IMR-90 (cell line): ENCODE results near the gene CNTN5. TPM values are rescaled to one million over a fixed set of nuclear protein-coding genes. Genes with fewer than 3 reads are reported as not detected.

Experiments used
- ATAC-seq: fragments of 200-7000 bp; cut with Tn5 transposase; 2 replicates; pipeline ENCODE4 v1.9.1; 2020; ENCODE audit warnings: low read depth, mild to moderate bottlenecking, moderate library complexity
- BruUV-seq: library from RNA; stranded (reverse); fragments of 400-500 nt; replicated peaks from 2 replicates; lab custom pipeline; 2021; lab: Mats Ljungman, UMichigan
- CTCF ChIA-PET: fragments of 300-600 bp; formaldehyde crosslinking; extraction: SDS; loops from one replicate; lab custom pipeline; 2021; ENCODE audit warnings: antibody characterized with exemption; lab: Yijun Ruan, JAX
- POLR2A ChIA-PET: fragments of 300-600 bp; sonication (Branson Sonifier 250); formaldehyde crosslinking; loops from one replicate; lab custom pipeline; 2022; ENCODE audit warnings: antibody characterized with exemption; ENCODE audit not compliant: unreplicated experiment; lab: Charles Lee
- DNase-seq: peaks from one replicate; pipeline ENCODE4 v3.0.0; 2013
- H2AFZ ChIP-seq: replicated peaks from 2 replicates; pipeline ENCODE3; 2013; ENCODE audit warnings: low read length, mild to moderate bottlenecking; ENCODE audit not compliant: poor library complexity
- H2AK5ac ChIP-seq: 2 replicates; pipeline ENCODE4 v1.6.1; 2013; ENCODE audit warnings: low read depth, low read length, inconsistent platforms
- H2AK9ac ChIP-seq: replicated peaks from 2 replicates; pipeline ENCODE3; 2013; ENCODE audit warnings: mild to moderate bottlenecking, low read depth, low read length, moderate library complexity; ENCODE audit not compliant: poor library complexity
- H2BK120ac ChIP-seq: 2 replicates; pipeline ENCODE4 v1.6.1; 2013; ENCODE audit warnings: low read depth, low read length, inconsistent platforms
- H2BK15ac ChIP-seq: 3 replicates; pipeline ENCODE4 v1.6.1; 2013; ENCODE audit warnings: low read depth, low read length, inconsistent platforms
- H2BK20ac ChIP-seq: 2 replicates; pipeline ENCODE4 v1.6.1; 2013; ENCODE audit warnings: low read depth, mild to moderate bottlenecking, inconsistent platforms, low read length, moderate library complexity
- H2BK5ac ChIP-seq: 2 replicates; pipeline ENCODE4 v1.6.1; 2013; ENCODE audit warnings: mild to moderate bottlenecking, low read depth, low read length, inconsistent platforms; ENCODE audit not compliant: poor library complexity, severe bottlenecking
- H3K14ac ChIP-seq: replicated peaks from 2 replicates; pipeline ENCODE4 v1.6.1; 2013; ENCODE audit warnings: low read depth, low read length, inconsistent platforms
- H3K18ac ChIP-seq: 2 replicates; pipeline ENCODE4 v1.6.1; 2013; ENCODE audit warnings: low read depth, low read length, control low read depth
- H3K23ac ChIP-seq: 2 replicates; pipeline ENCODE4 v1.6.1; 2013; ENCODE audit warnings: low read depth, low read length, inconsistent platforms
- H3K27ac ChIP-seq: 2 replicates; pipeline ENCODE4 v1.5.1; 2013; ENCODE audit warnings: mild to moderate bottlenecking, control low read depth, low read length; ENCODE audit not compliant: insufficient read depth
- H3K27me3 ChIP-seq: 2 replicates; pipeline ENCODE4 v1.6.1; 2013; ENCODE audit warnings: low read length; ENCODE audit not compliant: control insufficient read depth, insufficient read depth
- H3K36me3 ChIP-seq: 2 replicates; pipeline ENCODE4 v1.6.1; 2013; ENCODE audit warnings: low read length, mixed read lengths; ENCODE audit not compliant: control insufficient read depth, insufficient read depth
- H3K4ac ChIP-seq: 2 replicates; pipeline ENCODE4 v1.6.1; 2013; ENCODE audit warnings: low read depth, low read length, inconsistent platforms
- H3K4me1 ChIP-seq: 2 replicates; pipeline ENCODE4 v1.6.1; 2013; ENCODE audit warnings: low read length, mixed read lengths; ENCODE audit not compliant: control insufficient read depth, insufficient read depth
- H3K4me2 ChIP-seq: 2 replicates; pipeline ENCODE4 v1.6.1; 2013; ENCODE audit warnings: low read depth, mild to moderate bottlenecking, control low read depth, low read length, moderate library complexity
- H3K4me3 ChIP-seq: 2 replicates; pipeline ENCODE4 v1.5.1; 2013; ENCODE audit warnings: low read depth, mild to moderate bottlenecking, control low read depth, low read length, moderate library complexity; ENCODE audit not compliant: insufficient read depth
- H3K56ac ChIP-seq: 2 replicates; pipeline ENCODE4 v1.6.1; 2013; ENCODE audit warnings: low read length, inconsistent platforms; ENCODE audit not compliant: insufficient read depth; ENCODE audit errors: extremely low read depth
- H3K79me1 ChIP-seq, 2 experiments: 2 replicates each; pipeline ENCODE4 v1.6.1; 2013; ENCODE audit warnings: low read length in 2 of 2, inconsistent platforms in 1 of 2, low read depth in 1 of 2
- H3K9ac ChIP-seq: 2 replicates; pipeline ENCODE4 v1.6.1; 2013; ENCODE audit warnings: low read depth, low read length, control low read depth
- H3K9me1 ChIP-seq: 2 replicates; pipeline ENCODE4 v1.6.1; 2013; ENCODE audit warnings: low read length, inconsistent platforms; ENCODE audit not compliant: insufficient read depth
- H3K9me3 ChIP-seq: 2 replicates; pipeline ENCODE4 v1.6.1; 2013; ENCODE audit warnings: low read length; ENCODE audit not compliant: control insufficient read depth, insufficient read depth
- H4K20me1 ChIP-seq: 2 replicates; pipeline ENCODE4 v1.6.1; 2013; ENCODE audit warnings: low read length, inconsistent platforms; ENCODE audit not compliant: insufficient read depth
- H4K5ac ChIP-seq: 2 replicates; pipeline ENCODE4 v1.6.1; 2013; ENCODE audit warnings: mild to moderate bottlenecking, low read depth, low read length, control low read depth
- H4K8ac ChIP-seq, 2 experiments: 2 replicates each; pipeline ENCODE4 v1.6.1; 2013; ENCODE audit warnings: low read depth in 2 of 2, low read length in 2 of 2, control low read depth in 1 of 2, inconsistent platforms in 1 of 2
- H4K91ac ChIP-seq: 2 replicates; pipeline ENCODE4 v1.6.1; 2013; ENCODE audit warnings: low read depth, low read length, inconsistent platforms; ENCODE audit not compliant: insufficient read depth
- ELK1 ChIP-seq: fragments of 150-350 bp; IDR thresholded peaks from 2 replicates; pipeline ENCODE4 v1.6.1; 2016; ENCODE audit warnings: low read depth, mild to moderate bottlenecking, low read length, moderate library complexity, borderline replicate concordance
- MXI1 ChIP-seq: IDR thresholded peaks from 2 replicates; pipeline ENCODE4 v1.6.1; 2012; ENCODE audit warnings: low read depth, mild to moderate bottlenecking, low read length, moderate library complexity, borderline replicate concordance
- RAD21 ChIP-seq: IDR thresholded peaks from 2 replicates; pipeline ENCODE4 v1.6.1; 2012; ENCODE audit warnings: low read length, improper control_type of control experiment
- RCOR1 ChIP-seq: IDR thresholded peaks from 2 replicates; pipeline ENCODE4 v1.6.1; 2012; ENCODE audit warnings: mild to moderate bottlenecking, low read length, improper control_type of control experiment; ENCODE audit not compliant: insufficient replicate concordance
- WGBS, 2 experiments: methylation state at CpG; one replicate each; pipeline versions ENCODE4 v1.1.5 to v1.1.7; 2013; ENCODE audit warnings: missing lambda C conversion rate in 2 of 2; ENCODE audit not compliant: insufficient read length in 1 of 2; ENCODE audit errors: extremely low coverage in 2 of 2; 5-methylcytosine and 5-hydroxymethylcytosine counted together
- dilution Hi-C: fragments of 300-500 bp; cut with HindIII; formaldehyde crosslinking; loops from one replicate; pipeline ENCODE4 v1.14.3; 2018; ENCODE audit warnings: low sequenced_read_pairs; ENCODE audit not compliant: unreplicated experiment
- in situ Hi-C: fragments of 300-500 bp; cut with MboI; formaldehyde crosslinking; loops from 3 replicates; pipeline ENCODE4 v1.14.3; 2019; ENCODE audit warnings: low sequenced_read_pairs, inconsistent platforms, mixed read lengths
- intact Hi-C: fragments of 100-400 bp; cut with micrococcal nuclease; formaldehyde crosslinking; loops from 2 replicates; pipeline ENCODE4 v1.10.0; 2022
- polyA plus RNA-seq, 3 experiments: library from polyadenylated mRNA; depleted of rRNA; stranded (reverse); fragments of >200 nt; gene quantifications; 2 replicates each; pipeline ENCODE4 v1.2.3, GENCODE V29; 2012; ENCODE audit warnings: low replicate concordance in 1 of 3
- total RNA-seq: library from RNA; depleted of rRNA; stranded (reverse); fragments of >200 nt; gene quantifications from 2 replicates; pipeline ENCODE4 v1.2.3, GENCODE V29; 2012

The CNTN5 gene
- total and polyA plus RNA-seq, 2 of the 4 experiments (the other 2 are of a cell fraction), result not detected

GRCh38 chr11:100338144-100338840, 1317.5 kb downstream of the CNTN5 start:
- CTCF ChIA-PET, result no interaction called here

More at GRCh38 chr11:100338144-100338840, 1317.5 kb downstream of the CNTN5 start:
- Histone ChIP-seq H2BK15ac (no peak overlapping the region), H3K27me3 (peaks cover 2% of the 10 kb centered on the region), H2BK5ac (no peak overlapping the region), H3K4me3 (no peak overlapping the region), H3K9me1 (no peaks in the 10 kb centered on the region), H4K5ac (no peak overlapping the region), H3K36me3 (no peaks in the 10 kb centered on the region), H2AK9ac (no peak overlapping the region), H4K20me1 (no peaks in the 10 kb centered on the region), H3K9me3 (no peaks in the 10 kb centered on the region), H4K8ac (no peak overlapping the region), H3K4me2 (no peak overlapping the region), H3K4ac (no peak overlapping the region), H3K18ac (no peak overlapping the region), H3K56ac (no peak overlapping the region), H3K9ac (no peak overlapping the region), H2BK120ac (no peak overlapping the region), H2AK5ac (no peak overlapping the region), H3K4me1 (no peaks in the 10 kb centered on the region), H3K79me1 (no peaks in the 10 kb centered on the region), H3K27ac (no peak overlapping the region), H4K91ac (no peak overlapping the region), H2AFZ (no peak overlapping the region), H2BK20ac (no peak overlapping the region), H3K14ac (no peak overlapping the region), H3K23ac (no peak overlapping the region)
- DNase-seq (no peak), ATAC-seq (no peak)
- intact Hi-C loops, result loop anchor here (10.0 kb wide), 1 partner anchor 227 kb away; no protein-coding TSS in a partner anchor
- BruUV-seq, result no TSS peak
- POLR2A ChIA-PET, result no interaction called here
- TF ChIP-seq RAD21 (no peak), ELK1 (no peak), MXI1 (no peak), RCOR1 (no peak)
- 69% methylated on average over 3 of the region's 6 CpGs; no CpG with 5 or more reads in 1 of the 2 experiments for WGBS, 2 experiments
- in situ Hi-C loops, result no loop called here
- dilution Hi-C loops, result no loop called here
